GM21381 (cell line): ENCODE results near the gene PANK2.

ENCODE experiments used
- ATAC-seq: cut with Tn5 transposase; IDR thresholded peaks from one replicate; pipeline ENCODE4 v1.9.1; 2021; ENCODE audit warnings: mild to moderate bottlenecking, moderate library complexity; ENCODE audit not compliant: unreplicated experiment

The PANK2 gene

GRCh38 chr20:3976511-3976910, 87.3 kb downstream of the PANK2 start:
- ATAC-seq = no peak
